H1 (cell line): ENCODE measurements around the gene TRAPPC2L. TPM values are rescaled to one million over a fixed set of nuclear protein-coding genes. Genes with fewer than 3 reads are reported as not detected.

ENCODE experiments used
- CTCF ChIA-PET: fragments of 300-600 bp; sonication (Branson Sonifier 250); formaldehyde crosslinking; loops from one replicate; lab custom pipeline; 2021; ENCODE audit not compliant: partially characterized antibody; lab: Charles Lee
- POLR2A ChIA-PET: fragments of 300-600 bp; sonication (Branson Sonifier 250); formaldehyde crosslinking; loops from one replicate; lab custom pipeline; 2021; ENCODE audit warnings: inconsistent platforms; ENCODE audit not compliant: partially characterized antibody; lab: Charles Lee
- DNase-seq, 2 experiments: peaks; one replicate each; pipeline versions ENCODE4 v3.0.0 to v3.0.0-alpha.2; 2010 to 2022; ENCODE audit warnings: low spot score in 2 of 2, low read depth in 1 of 2, mixed read lengths in 1 of 2
- FAIRE-seq: peaks from 2 replicates; lab custom pipeline; 2011; peaks lifted over from hg19 to GRCh38; lab: Jason Lieb, UNC
- H2AFZ ChIP-seq: 2 replicates; pipeline ENCODE4 v1.8.1; 2012; ENCODE audit warnings: low read length, inconsistent platforms
- H2AK5ac ChIP-seq: 2 replicates; pipeline ENCODE4 v1.6.1; 2013; ENCODE audit warnings: low read depth, low read length
- H2BK120ac ChIP-seq: replicated peaks from 2 replicates; pipeline ENCODE3; 2013; ENCODE audit warnings: low read depth, low read length, inconsistent platforms
- H2BK12ac ChIP-seq: 2 replicates; pipeline ENCODE4 v1.6.1; 2013; ENCODE audit warnings: low read depth, low read length
- H2BK15ac ChIP-seq: 2 replicates; pipeline ENCODE4 v1.6.1; 2013; ENCODE audit warnings: low read length
- H2BK20ac ChIP-seq: 2 replicates; pipeline ENCODE4 v1.6.1; 2013; ENCODE audit warnings: low read length
- H2BK5ac ChIP-seq: 2 replicates; pipeline ENCODE4 v1.6.1; 2013; ENCODE audit warnings: low read depth, low read length
- H3K14ac ChIP-seq: 2 replicates; pipeline ENCODE4 v1.6.1; 2013; ENCODE audit warnings: inconsistent platforms; ENCODE audit not compliant: insufficient read length
- H3K18ac ChIP-seq: 2 replicates; pipeline ENCODE4 v1.6.1; 2013; ENCODE audit warnings: low read length; ENCODE audit errors: extremely low read depth
- H3K23ac ChIP-seq: 2 replicates; pipeline ENCODE4 v1.6.1; 2013; ENCODE audit warnings: inconsistent platforms; ENCODE audit not compliant: insufficient read length
- H3K23me2 ChIP-seq: 2 replicates; pipeline ENCODE4 v1.6.1; 2013; ENCODE audit warnings: low read depth, low read length
- H3K27ac ChIP-seq: 2 replicates; pipeline ENCODE4 v1.6.1; 2011; ENCODE audit warnings: low read depth, low read length, inconsistent platforms
- H3K27me3 ChIP-seq, 4 experiments: replicated peaks in 1 of 4; 1 replicate in 1 of 4; 2 replicates in 3 of 4; pipeline versions ENCODE4 v1.6.1 to v1.8.1; 2011 to 2013; ENCODE audit warnings: low read length in 3 of 4, mild to moderate bottlenecking in 3 of 4, inconsistent platforms in 2 of 4, mixed read lengths in 2 of 4, moderate library complexity in 1 of 4; ENCODE audit not compliant: control insufficient read depth in 3 of 4, insufficient read depth in 3 of 4; ENCODE audit errors: extremely low read depth in 1 of 4
- H3K36me3 ChIP-seq, 4 experiments: 2 replicates each; pipeline versions ENCODE4 v1.6.1 to v1.8.1; 2011 to 2013; ENCODE audit warnings: mild to moderate bottlenecking in 4 of 4, low read length in 3 of 4, moderate library complexity in 2 of 4, control low read depth in 1 of 4, inconsistent platforms in 1 of 4; ENCODE audit not compliant: insufficient read depth in 4 of 4, control insufficient read depth in 2 of 4
- H3K4ac ChIP-seq: replicated peaks from 2 replicates; pipeline ENCODE3; 2013; ENCODE audit warnings: low read length, low read depth, mixed read lengths, inconsistent platforms; ENCODE audit not compliant: insufficient read length
- H3K4me1 ChIP-seq, 4 experiments: replicated peaks in 1 of 4; 1 replicate in 1 of 4; 2 replicates in 3 of 4; pipeline versions ENCODE4 v1.6.1 to v1.8.1; 2011 to 2013; ENCODE audit warnings: low read length in 3 of 4, inconsistent platforms in 2 of 4, mixed read lengths in 1 of 4; ENCODE audit not compliant: insufficient read depth in 4 of 4, control insufficient read depth in 3 of 4
- H3K4me2 ChIP-seq, 2 experiments: 2 replicates each; pipeline versions ENCODE4 v1.6.1 to v1.8.1; 2011 to 2013; ENCODE audit warnings: low read depth in 2 of 2, low read length in 2 of 2, control low read depth in 1 of 2, inconsistent platforms in 1 of 2, mild to moderate bottlenecking in 1 of 2; ENCODE audit not compliant: insufficient read depth in 1 of 2
- H3K4me3 ChIP-seq, 4 experiments: fragments of 200-600, 300-600 bp in 1 of 4; sonication (generic), shearing (Covaris generic), sonication (Bioruptor Twin) in 1 of 4; 2 replicates each; pipeline versions ENCODE4 v1.5.1 to v1.8.1; 2011 to 2016; ENCODE audit warnings: low read length in 4 of 4, low read depth in 3 of 4, control low read depth in 2 of 4, inconsistent platforms in 2 of 4, mild to moderate bottlenecking in 2 of 4, mixed read lengths in 1 of 4, moderate library complexity in 1 of 4; ENCODE audit not compliant: insufficient read depth in 2 of 4; ENCODE audit errors: extremely low read depth in 1 of 4
- H3K56ac ChIP-seq: replicated peaks from 2 replicates; pipeline ENCODE3; 2013; ENCODE audit warnings: low read depth, mild to moderate bottlenecking, mixed read lengths, low read length, inconsistent platforms; ENCODE audit not compliant: insufficient read length
- H3K79me1 ChIP-seq: 2 replicates; pipeline ENCODE4 v1.6.1; 2013; ENCODE audit warnings: low read depth, low read length, control low read depth
- H3K79me2 ChIP-seq, 2 experiments: 2 replicates each; pipeline versions ENCODE4 v1.6.1 to v1.8.1; 2012 to 2013; ENCODE audit warnings: low read length in 2 of 2, mild to moderate bottlenecking in 2 of 2, inconsistent platforms in 1 of 2; ENCODE audit not compliant: insufficient read depth in 2 of 2, control insufficient read depth in 1 of 2
- H3K9ac ChIP-seq, 4 experiments: replicated peaks in 1 of 4; 1 replicate in 1 of 4; 2 replicates in 3 of 4; pipeline versions ENCODE4 v1.6.1 to v1.8.1; 2011 to 2013; ENCODE audit warnings: low read depth in 3 of 4, low read length in 3 of 4, control low read depth in 2 of 4, mild to moderate bottlenecking in 2 of 4, moderate library complexity in 2 of 4, inconsistent platforms in 1 of 4; ENCODE audit errors: extremely low read depth in 1 of 4
- H3K9me3 ChIP-seq, 2 experiments: 2 replicates each; pipeline versions ENCODE4 v1.6.1 to v1.8.1; 2012 to 2013; ENCODE audit warnings: mild to moderate bottlenecking in 2 of 2, moderate library complexity in 2 of 2, control low read depth in 1 of 2, inconsistent platforms in 1 of 2, low read depth in 1 of 2, low read length in 1 of 2, mixed read lengths in 1 of 2; ENCODE audit not compliant: insufficient read depth in 2 of 2
- H4K20me1 ChIP-seq, 2 experiments: replicated peaks in 1 of 2; 2 replicates each; pipeline versions ENCODE3 to v1.8.1; 2011 to 2013; ENCODE audit warnings: inconsistent platforms in 2 of 2, low read length in 2 of 2, mild to moderate bottlenecking in 1 of 2; ENCODE audit not compliant: insufficient read depth in 2 of 2, control insufficient read depth in 1 of 2
- H4K5ac ChIP-seq: 2 replicates; pipeline ENCODE4 v1.6.1; 2013; ENCODE audit warnings: low read length, low read depth, mixed read lengths, inconsistent platforms; ENCODE audit not compliant: insufficient read length
- H4K8ac ChIP-seq: 2 replicates; pipeline ENCODE4 v1.8.0; 2013; ENCODE audit warnings: mild to moderate bottlenecking, moderate library complexity, low read length, inconsistent platforms; ENCODE audit not compliant: insufficient read depth; ENCODE audit errors: extremely low read depth
- H4K91ac ChIP-seq: replicated peaks from 2 replicates; pipeline ENCODE3; 2013; ENCODE audit warnings: low read length, mixed read lengths, inconsistent platforms; ENCODE audit not compliant: insufficient read length
- ATF2 ChIP-seq: IDR thresholded peaks from 2 replicates; pipeline ENCODE4 v1.6.1; 2012; ENCODE audit warnings: low read length, inconsistent platforms
- CHD2 ChIP-seq: IDR thresholded peaks from 2 replicates; pipeline ENCODE4 v1.6.1; 2012; ENCODE audit warnings: low read length, improper control_type of control experiment
- MAX ChIP-seq: IDR thresholded peaks from 2 replicates; pipeline ENCODE4 v1.6.1; 2012; ENCODE audit warnings: inconsistent platforms
- NANOG ChIP-seq: IDR thresholded peaks from 2 replicates; pipeline ENCODE4 v1.6.1; 2011; ENCODE audit warnings: low read length, low read depth, mild to moderate bottlenecking, inconsistent platforms; ENCODE audit not compliant: insufficient read depth, poor library complexity, severe bottlenecking
- NRF1 ChIP-seq: IDR thresholded peaks from 2 replicates; pipeline ENCODE4 v1.6.1; 2011; ENCODE audit warnings: mild to moderate bottlenecking, low read depth, low read length, improper control_type of control experiment
- PHF8 ChIP-seq: fragments of 200-600 bp; sonication (generic); conservative IDR thresholded peaks from 2 replicates; pipeline ENCODE4 v1.7.1; 2012; ENCODE audit warnings: low read depth, mild to moderate bottlenecking, inconsistent platforms, low read length, moderate library complexity
- SIN3A ChIP-seq, 2 experiments: IDR thresholded peaks in 1 of 2; conservative IDR thresholded peaks in 1 of 2; 2 replicates each; pipeline ENCODE4 v1.6.1; 2011 to 2012; ENCODE audit warnings: low read length in 2 of 2, improper control_type of control experiment in 1 of 2, low read depth in 1 of 2, mild to moderate bottlenecking in 1 of 2
- SIX5 ChIP-seq: IDR thresholded peaks from 2 replicates; pipeline ENCODE4 v1.6.1; 2011; ENCODE audit warnings: mild to moderate bottlenecking, low read depth, low read length
- SP2 ChIP-seq: IDR thresholded peaks from 2 replicates; pipeline ENCODE4 v1.6.1; 2012; ENCODE audit warnings: mild to moderate bottlenecking, low read length, inconsistent platforms
- SUZ12 ChIP-seq: fragments of 200-600 bp; sonication (generic); IDR thresholded peaks from 2 replicates; pipeline ENCODE4 v1.6.1; 2012; ENCODE audit warnings: mild to moderate bottlenecking, inconsistent platforms, low read length, moderate library complexity, mixed read lengths
- TAF1 ChIP-seq: IDR thresholded peaks from 2 replicates; pipeline ENCODE4 v1.6.1; 2011; ENCODE audit warnings: mild to moderate bottlenecking, low read depth, low read length
- WGBS, 2 experiments: shearing (Covaris generic) in 1 of 2; methylation state at CpG; one replicate each; pipeline versions ENCODE4 v1.1.6 to v1.1.7; 2013 to 2015; ENCODE audit warnings: low lambda C conversion rate in 2 of 2, mixed read lengths in 2 of 2, inconsistent platforms in 1 of 2, low coverage in 1 of 2, missing lambda C conversion rate in 1 of 2; ENCODE audit not compliant: insufficient replicate concordance in 2 of 2, insufficient coverage in 1 of 2, insufficient read length in 1 of 2; ENCODE audit errors: extremely low coverage in 1 of 2, missing lambda C conversion rate in 1 of 2; 5-methylcytosine and 5-hydroxymethylcytosine counted together
- polyA plus RNA-seq, 7 experiments: library from polyadenylated mRNA; depleted of rRNA in 3 of 7; stranded (reverse) in 5 of 7; unstranded in 2 of 7; fragments of >200 nt in 5 of 7; fragments of 200-250 nt in 2 of 7; gene quantifications; 1 replicate in 5 of 7; 2 replicates in 1 of 7; 4 replicates in 1 of 7; pipeline versions ENCODE4 v1.2.1 to v1.2.3, GENCODE V29; 2011 to 2013; ENCODE audit warnings: missing spikeins in 2 of 7, mixed read lengths in 2 of 7
- total RNA-seq: library from RNA; stranded (reverse); fragmentation: NEBNext Ultra II Directional; extraction: Animal tissue kit (Norgen Biotek cat#: 25700); gene quantifications from 2 replicates; pipeline ENCODE4 v1.2.1, GENCODE V29; 2021

Gene TRAPPC2L
- total and polyA plus RNA-seq, 2 of the 8 experiments (the other 6 are each of a cell fraction or from before 2014, with no cell fraction given): 98.7 to 133 TPM

GRCh38 chr16:88906020-88906419 is 49.1 kb downstream of the TRAPPC2L start:
- Histone ChIP-seq H3K23ac (no peak overlapping the region), H2BK120ac (no peak overlapping the region), H2BK20ac (no peak overlapping the region), H3K18ac (no peak overlapping the region), H4K5ac (no peak overlapping the region), H3K4me2 (peak overlapping the region in 1 of 2 experiments; percentile 1; a peak in 1 of 4 replicates), H3K23me2 (no peaks in the 10 kb centered on the region), H4K20me1 (peaks cover 0 to 4% of the 10 kb centered on the region in 2 experiments), H3K56ac (no peak overlapping the region), H3K9ac (no peak overlapping the region), H2AFZ (no peak overlapping the region), H3K14ac (no peak overlapping the region), H3K79me1 (no peaks in the 10 kb centered on the region), H4K8ac (no peak overlapping the region), H3K27ac (no peak overlapping the region), H3K36me3 (no peaks in the 10 kb centered on the region), H2BK15ac (no peak overlapping the region), H2AK5ac (no peak overlapping the region), H3K4me3 (no peak overlapping the region), H2BK12ac (peak overlapping the region; percentile 27; the same call in 1 of the 2 replicates), H2BK5ac (no peak overlapping the region; the same call in 1 of the 2 replicates), H3K4ac (no peak overlapping the region), H3K27me3 (no peaks in the 10 kb centered on the region), H3K79me2 (no peaks in the 10 kb centered on the region), H4K91ac (no peak overlapping the region), H3K9me3 (no peaks in the 10 kb centered on the region), H3K4me1 (peaks cover 0 to 8% (median 4%) of the 10 kb centered on the region in 4 experiments; a peak in 3 of 7 replicates)
- CTCF ChIA-PET: interaction anchor here (0.6 to 1.4 kb wide), 4 partner anchors 30 to 225 kb away, joined by 3 read pairs; no protein-coding TSS in a partner anchor
- FAIRE-seq: no peak
- no peak for DNase-seq
- POLR2A ChIA-PET: interaction anchor here (0.9 to 1.3 kb wide), 2 partner anchors 9 to 49 kb away, joined by 4 to 5 read pairs; partner anchors contain the start of gene TRAPPC2L
- WGBS, 2 experiments: 84% methylated on average over 14 of the region's 16 CpGs; no CpG with 5 or more reads in 1 of the 2 experiments
- TF ChIP-seq ATF2 (no peak), PHF8 (no peak), SIN3A (conservative IDR thresholded peaks at IDR 0.05 in 1 of 2, IDR thresholded peaks at IDR 0.05 in 1 of 2; ENCODE audit: low read depth in 1 of 2, low read length in 2 of 2) (no peak), NRF1 (no peak), CHD2 (no peak), SIX5 (no peak), MAX (no peak), NANOG (no peak), SP2 (no peak), TAF1 (no peak), SUZ12 (no peak)
